ENCODE measurements around the gene IRX5. TPM values are rescaled to one million over a fixed set of nuclear protein-coding genes. Genes with fewer than 3 reads are reported as not detected.

Gene IRX5
- 1 to 10 TPM; 6.8 to 7.4 (median 6.9) TPM for polyA plus RNA-seq (ENCODE audit: insufficient read length in 3 of 3)

- DNase-seq (ENCODE audit: low read depth in 3 of 3, low spot score in 2 of 3): no peak
These were observed at the start of gene IRX5 for GRCh38 chr16:54930005-54930868. Gene IRX5, plus strand, starts transcription at chr16:54930865. Its CDS starts 334 bp downstream, at chr16:54931199.

- no peak for DNase-seq (ENCODE audit: low read depth in 3 of 3, low spot score in 2 of 3)
These were observed 48.1 kb upstream of the IRX5 start for GRCh38 chr16:54882556-54882955.

- no peak for DNase-seq (ENCODE audit: low read depth in 3 of 3, low spot score in 2 of 3)
These were observed 47.3 kb upstream of the IRX5 start for GRCh38 chr16:54883358-54883757.

GRCh38 chr16:54886078-54886477, 44.6 kb upstream of the IRX5 start:
- no peak for DNase-seq (ENCODE audit: low read depth in 3 of 3, low spot score in 2 of 3)

GRCh38 chr16:54890381-54890780, 40.3 kb upstream of the IRX5 start:
- no peak for DNase-seq (ENCODE audit: low read depth in 3 of 3, low spot score in 2 of 3)

GRCh38 chr16:54891346-54891745, 39.3 kb upstream of the IRX5 start:
- no peak for DNase-seq (ENCODE audit: low read depth in 3 of 3, low spot score in 2 of 3)

- no peak for DNase-seq (ENCODE audit: low read depth in 3 of 3, low spot score in 2 of 3)
These were observed 37.7 kb upstream of the IRX5 start for GRCh38 chr16:54892981-54893380.

- no peak for DNase-seq (ENCODE audit: low read depth in 3 of 3, low spot score in 2 of 3)
These were observed 32.7 kb upstream of the IRX5 start for GRCh38 chr16:54897930-54898329.

GRCh38 chr16:54901606-54902005, 29.1 kb upstream of the IRX5 start:
- no peak for DNase-seq (ENCODE audit: low read depth in 3 of 3, low spot score in 2 of 3)

- no peak for DNase-seq (ENCODE audit: low read depth in 3 of 3, low spot score in 2 of 3)
These were observed 27.6 kb upstream of the IRX5 start for GRCh38 chr16:54903047-54903446.

GRCh38 chr16:54911079-54911478, 19.6 kb upstream of the IRX5 start:
- no peak for DNase-seq (ENCODE audit: low read depth in 3 of 3, low spot score in 2 of 3)

GRCh38 chr16:54912720-54913119, 17.9 kb upstream of the IRX5 start:
- DNase-seq (ENCODE audit: low read depth in 3 of 3, low spot score in 2 of 3): no peak

- DNase-seq (ENCODE audit: low read depth in 3 of 3, low spot score in 2 of 3): no peak
These were observed 9.3 kb upstream of the IRX5 start for GRCh38 chr16:54921206-54921824.

GRCh38 chr16:54923055-54923473, 7.6 kb upstream of the IRX5 start:
- DNase-seq (ENCODE audit: low read depth in 3 of 3, low spot score in 2 of 3): no peak

GRCh38 chr16:54923988-54924387, 6.7 kb upstream of the IRX5 start:
- no peak for DNase-seq (ENCODE audit: low read depth in 3 of 3, low spot score in 2 of 3)

GRCh38 chr16:54926166-54926838, 4.4 kb upstream of the IRX5 start:
- DNase-seq (ENCODE audit: low read depth in 3 of 3, low spot score in 2 of 3): no peak

- DNase-seq (ENCODE audit: low read depth in 3 of 3, low spot score in 2 of 3): no peak
These were observed 3.3 kb upstream of the IRX5 start for GRCh38 chr16:54927125-54928015.

GRCh38 chr16:54928016-54928356, 2.7 kb upstream of the IRX5 start:
- no peak for DNase-seq (ENCODE audit: low read depth in 3 of 3, low spot score in 2 of 3)

- no peak for DNase-seq (ENCODE audit: low read depth in 3 of 3, low spot score in 2 of 3)
These were observed 2.1 kb upstream of the IRX5 start for GRCh38 chr16:54928411-54929089.

Measured in right renal cortex interstitium (tissue), 3 donors.